Activated CD8-positive, alpha-beta memory T cell treated with anti-CD3 and anti-CD28 coated beads, Interleukin-2, amount 50 U/mL, for 1 hour (primary cell): Measurements from ENCODE around the gene SPRR2B.
"Not testable (repeated sequence)": the region's sequence is repeated elsewhere in the genome, so short reads cannot be mapped to it uniquely, and the experiment has no call there.

Source experiments
- DNase-seq: peaks from one replicate; pipeline ENCODE4 v3.0.0-alpha.2; 2020; ENCODE audit errors: extremely low read depth

SPRR2B gene

GRCh38 chr1:153071511-153071910 is at the start of gene SPRR2B:
Gene SPRR2B, minus strand, starts transcription at chr1:153071611. Its CDS starts 772 bp downstream, at chr1:153070839.
- no peak for DNase-seq

GRCh38 chr1:153120945-153121344 is 49.5 kb upstream of the SPRR2B start:
- DNase-seq, result no peak

GRCh38 chr1:153119491-153119971 is 48.1 kb upstream of the SPRR2B start:
- DNase-seq, result no peak

- DNase-seq, result not testable (repeated sequence)
These were observed 43.9 kb upstream of the SPRR2B start for GRCh38 chr1:153115264-153115663.

- DNase-seq, result no peak
These were observed 42.0 kb upstream of the SPRR2B start, which contains the start of gene SPRR2F for GRCh38 chr1:153113416-153113815. Gene SPRR2F, minus strand, starts transcription at chr1:153113516. Its CDS starts 783 bp downstream, at chr1:153112733.

- not testable (repeated sequence) for DNase-seq
These were observed 41.0 kb upstream of the SPRR2B start for GRCh38 chr1:153112454-153112853.

- DNase-seq, result no peak
These were observed 28.8 kb upstream of the SPRR2B start for GRCh38 chr1:153100245-153100644.

- no peak for DNase-seq
These were observed 28.1 kb upstream of the SPRR2B start for GRCh38 chr1:153099461-153100045.

- no peak for DNase-seq
These were observed 24.4 kb upstream of the SPRR2B start for GRCh38 chr1:153095764-153096163.

- no peak for DNase-seq
These were observed 23.0 kb upstream of the SPRR2B start, which contains the start of gene SPRR2E for GRCh38 chr1:153094426-153094825. Gene SPRR2E, minus strand, starts transcription at chr1:153094526. Its CDS starts 775 bp downstream, at chr1:153093751.

GRCh38 chr1:153087652-153088051 is 16.2 kb upstream of the SPRR2B start:
- no peak for DNase-seq

GRCh38 chr1:153081736-153082135 is 10.3 kb upstream of the SPRR2B start:
- DNase-seq, result no peak

- DNase-seq, result no peak
These were observed 1.7 kb upstream of the SPRR2B start for GRCh38 chr1:153072806-153073726.

- no peak for DNase-seq
These were observed 1.2 kb downstream of the SPRR2B start for GRCh38 chr1:153070243-153070642.

GRCh38 chr1:153058826-153059784 is 12.3 kb downstream of the SPRR2B start:
- DNase-seq, result no peak

- no peak for DNase-seq
These were observed 13.3 kb downstream of the SPRR2B start for GRCh38 chr1:153058154-153058553.

- no peak for DNase-seq
These were observed 14.0 kb downstream of the SPRR2B start, which contains the start of gene SPRR2A for GRCh38 chr1:153057375-153057774. Gene SPRR2A, minus strand, starts transcription at chr1:153057512. Its CDS starts 777 bp downstream, at chr1:153056735.

- not testable (repeated sequence) for DNase-seq
These were observed 15.3 kb downstream of the SPRR2B start for GRCh38 chr1:153056111-153056510.

- DNase-seq, result no peak
These were observed 22.2 kb downstream of the SPRR2B start for GRCh38 chr1:153049211-153049610.

- no peak for DNase-seq
These were observed 30.3 kb downstream of the SPRR2B start, which contains the start of gene SPRR2D for GRCh38 chr1:153040950-153041631. Gene SPRR2D, minus strand, starts transcription at chr1:153041120. Its CDS starts 774 bp downstream, at chr1:153040346.

GRCh38 chr1:153035211-153035610 is 36.2 kb downstream of the SPRR2B start:
- DNase-seq, result no peak
